ENCODE measurements around the gene ATG16L1. TPM values are rescaled to one million over a fixed set of nuclear protein-coding genes. Genes with fewer than 3 reads are reported as not detected.

The ATG16L1 gene
- total and polyA plus RNA-seq, 10 of the 15 experiments (the other 5 are each of a cell fraction or from before 2014, with no cell fraction given), result 5.2 to 26.6 (median 15.6) TPM

DNA sequence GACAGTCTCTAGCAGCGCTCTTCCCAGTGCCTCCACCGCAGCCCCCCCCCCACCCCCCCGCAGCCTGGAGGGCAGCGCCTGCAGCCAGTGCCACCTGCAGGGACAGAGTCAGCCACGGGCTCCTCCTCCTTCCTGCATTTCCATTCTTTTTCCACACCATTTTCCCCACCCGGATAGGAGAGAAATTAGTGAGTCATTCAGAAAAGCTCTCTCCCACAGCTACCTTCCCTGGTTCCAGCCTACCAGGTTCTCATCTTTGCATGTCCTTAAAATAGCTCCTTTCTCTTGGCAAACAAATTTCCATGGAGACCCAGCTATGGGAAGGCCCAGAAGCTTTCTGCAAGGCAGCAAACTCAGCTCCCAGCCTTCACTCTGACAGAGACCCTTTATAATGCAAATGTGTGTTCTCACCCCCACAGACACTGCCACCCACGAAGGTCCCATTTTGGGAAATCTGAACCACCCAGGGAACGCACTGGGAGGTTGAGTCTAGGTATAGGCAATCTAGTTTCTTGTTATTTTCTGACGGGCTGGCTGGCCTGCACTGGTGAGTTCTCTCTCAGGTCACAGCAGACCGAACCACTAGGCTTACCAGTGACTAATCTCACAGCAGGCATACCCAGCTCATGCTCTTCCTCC lies 41.8 kb upstream of the ATG16L1 start:
- 72% methylated on average over 10 of the region's 10 CpGs for WGBS (ENCODE audit: insufficient coverage, insufficient replicate concordance, low lambda C conversion rate, missing lambda C conversion rate)
- no peak overlapping the region for H3K9ac ChIP-seq (ENCODE audit: control insufficient read depth, insufficient read depth, low read length)
- H2AFZ ChIP-seq (ENCODE audit: control insufficient read depth, low read depth, low read length), result no peak overlapping the region
- no peaks in the 10 kb centered on the region; the same call in 1 of the 2 replicates for H3K4me1 ChIP-seq (ENCODE audit: control insufficient read depth, insufficient read depth, low read length)
- POLR2A ChIA-PET, result no interaction called here
- SMC1A ChIA-PET (ENCODE audit: uncharacterized antibody, unreplicated experiment), result interaction anchor here (1.1 kb wide), 2 partner anchors 9 to 14 kb away, joined by 5 read pairs; no protein-coding TSS in a partner anchor
- TF ChIP-seq EGR1 (IDR thresholded peaks at IDR 0.05; ENCODE audit: borderline replicate concordance in 1 of 2, low read depth in 2 of 2, low read length in 2 of 2) (no peak), POLR2AphosphoS5 (IDR thresholded peaks at IDR 0.05; ENCODE audit: low read length) (0 out of 2 replicates have a peak, but pooled peaks have one; percentile 24)
- in situ Hi-C loops (cut with MboI) (no loop called here), intact Hi-C loops (cut with micrococcal nuclease; ENCODE audit: unreplicated experiment) (no loop called here)
- ATAC-seq, result peak; percentile 24
- H3K36me3 ChIP-seq (ENCODE audit: control insufficient read depth in 2 of 2, insufficient read depth in 2 of 2, low read length in 1 of 2), result peaks cover 10 to 20% of the 10 kb centered on the region in 2 experiments
- DNase-seq (ENCODE audit: low read depth, low spot score), result no peak
- no TSS peak for BruUV-seq (replicated peaks)
- H3K79me2 ChIP-seq (ENCODE audit: control insufficient read depth, insufficient read depth, low read length), result no peaks in the 10 kb centered on the region
- no peak overlapping the region for H3K4me3 ChIP-seq
- H3K27ac ChIP-seq (ENCODE audit: control insufficient read depth, insufficient read depth), result no peak overlapping the region
- H3K9me3 ChIP-seq (replicated peaks; ENCODE audit: control insufficient read depth, insufficient read depth, low read length), result no peaks in the 10 kb centered on the region
- CTCF ChIA-PET, result interaction anchor here (1.1 to 1.8 kb wide), 2 partner anchors 14 to 155 kb away, joined by 3 to 4 read pairs; no protein-coding TSS in a partner anchor
- no peak overlapping the region for H3K4me2 ChIP-seq (ENCODE audit: control insufficient read depth, insufficient read depth)
- RAD21 ChIA-PET (ENCODE audit: unreplicated experiment), result no interaction called here
- H3K27me3 ChIP-seq (replicated peaks in 1 of 2; ENCODE audit: control insufficient read depth in 2 of 2, insufficient read depth in 2 of 2, low read length in 1 of 2), result no peaks in the 10 kb centered on the region
- no peaks in the 10 kb centered on the region for H4K20me1 ChIP-seq (ENCODE audit: control insufficient read depth, insufficient read depth)
- no peak for FAIRE-seq

DNA sequence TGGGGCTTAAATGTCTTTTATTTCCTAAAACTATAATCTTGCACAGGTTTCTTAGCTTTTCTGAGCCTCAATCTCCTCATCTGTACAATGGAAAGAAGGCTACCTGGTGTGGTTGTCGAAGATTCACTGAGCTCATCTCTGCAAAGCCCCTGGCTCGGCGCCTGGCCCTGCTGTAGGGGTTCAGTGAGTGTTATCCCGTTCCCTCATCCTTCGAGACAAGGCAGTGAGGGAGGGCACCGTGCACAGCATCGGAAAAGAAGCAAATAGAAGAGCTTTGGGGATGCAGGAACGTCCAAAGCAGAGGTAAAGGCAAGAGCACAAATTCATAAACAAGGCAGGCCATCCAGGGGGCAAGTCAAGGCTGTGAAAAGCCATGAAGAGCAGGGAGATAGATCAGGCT lies 41.2 kb upstream of the ATG16L1 start:
- Histone ChIP-seq H4K20me1 (ENCODE audit: control insufficient read depth, insufficient read depth) (no peaks in the 10 kb centered on the region), H2AFZ (ENCODE audit: control insufficient read depth, low read depth, low read length) (no peak overlapping the region), H3K27me3 (replicated peaks in 1 of 2; ENCODE audit: control insufficient read depth in 2 of 2, insufficient read depth in 2 of 2, low read length in 1 of 2) (no peaks in the 10 kb centered on the region), H3K27ac (ENCODE audit: control insufficient read depth, insufficient read depth) (no peak overlapping the region), H3K9ac (ENCODE audit: control insufficient read depth, insufficient read depth, low read length) (no peak overlapping the region), H3K79me2 (ENCODE audit: control insufficient read depth, insufficient read depth, low read length) (no peaks in the 10 kb centered on the region), H3K36me3 (ENCODE audit: control insufficient read depth in 2 of 2, insufficient read depth in 2 of 2, low read length in 1 of 2) (peaks cover 8 to 16% of the 10 kb centered on the region in 2 experiments), H3K4me3 (no peak overlapping the region), H3K9me3 (replicated peaks; ENCODE audit: control insufficient read depth, insufficient read depth, low read length) (no peaks in the 10 kb centered on the region), H3K4me2 (ENCODE audit: control insufficient read depth, insufficient read depth) (no peak overlapping the region), H3K4me1 (ENCODE audit: control insufficient read depth, insufficient read depth, low read length) (no peaks in the 10 kb centered on the region; the same call in 1 of the 2 replicates)
- DNase-seq (ENCODE audit: low read depth, low spot score), result no peak
- intact Hi-C loops (cut with micrococcal nuclease; ENCODE audit: unreplicated experiment) (no loop called here), in situ Hi-C loops (cut with MboI) (no loop called here)
- WGBS (ENCODE audit: insufficient coverage, insufficient replicate concordance, low lambda C conversion rate, missing lambda C conversion rate), result 89% methylated on average over 8 of the region's 8 CpGs
- ChIA-PET RAD21 (ENCODE audit: unreplicated experiment) (no interaction called here), POLR2A (no interaction called here), CTCF (interaction anchor here (0.6 to 1.8 kb wide), 4 partner anchors 14 to 268 kb away, joined by 3 to 4 read pairs (median 3); no protein-coding TSS in a partner anchor), SMC1A (ENCODE audit: uncharacterized antibody, unreplicated experiment) (interaction anchor here (1.1 kb wide), 2 partner anchors 8 to 13 kb away, joined by 5 read pairs; no protein-coding TSS in a partner anchor)
- FAIRE-seq, result no peak
- no TSS peak for BruUV-seq (replicated peaks)
- ATAC-seq, result no peak; the same call in 2 of the 3 replicates
- TF ChIP-seq POLR2AphosphoS5 (IDR thresholded peaks at IDR 0.05; ENCODE audit: low read length) (no peak), PML (IDR thresholded peaks at IDR 0.05; ENCODE audit: low read length) (no peak), ETV6 (conservative IDR thresholded peaks at IDR 0.05 in 1 of 2, IDR thresholded peaks at IDR 0.05 in 1 of 2; ENCODE audit: borderline replicate concordance in 1 of 2, low read depth in 1 of 2) (no peak), SMAD5 (IDR thresholded peaks at IDR 0.05; ENCODE audit: low read depth) (no peak), RFX5 (IDR thresholded peaks at IDR 0.05; ENCODE audit: low read depth, low read length) (no peak), MTA3 (IDR thresholded peaks at IDR 0.05; ENCODE audit: borderline replicate concordance, low read length) (no peak), RAD51 (IDR thresholded peaks at IDR 0.05) (no peak), DPF2 (IDR thresholded peaks at IDR 0.05) (no peak), ZNF622 (IDR thresholded peaks at IDR 0.05) (no peak), SREBF1 (IDR thresholded peaks at IDR 0.05; ENCODE audit: low read length) (no peak)
- TF ChIP-seq, protein P1, sequence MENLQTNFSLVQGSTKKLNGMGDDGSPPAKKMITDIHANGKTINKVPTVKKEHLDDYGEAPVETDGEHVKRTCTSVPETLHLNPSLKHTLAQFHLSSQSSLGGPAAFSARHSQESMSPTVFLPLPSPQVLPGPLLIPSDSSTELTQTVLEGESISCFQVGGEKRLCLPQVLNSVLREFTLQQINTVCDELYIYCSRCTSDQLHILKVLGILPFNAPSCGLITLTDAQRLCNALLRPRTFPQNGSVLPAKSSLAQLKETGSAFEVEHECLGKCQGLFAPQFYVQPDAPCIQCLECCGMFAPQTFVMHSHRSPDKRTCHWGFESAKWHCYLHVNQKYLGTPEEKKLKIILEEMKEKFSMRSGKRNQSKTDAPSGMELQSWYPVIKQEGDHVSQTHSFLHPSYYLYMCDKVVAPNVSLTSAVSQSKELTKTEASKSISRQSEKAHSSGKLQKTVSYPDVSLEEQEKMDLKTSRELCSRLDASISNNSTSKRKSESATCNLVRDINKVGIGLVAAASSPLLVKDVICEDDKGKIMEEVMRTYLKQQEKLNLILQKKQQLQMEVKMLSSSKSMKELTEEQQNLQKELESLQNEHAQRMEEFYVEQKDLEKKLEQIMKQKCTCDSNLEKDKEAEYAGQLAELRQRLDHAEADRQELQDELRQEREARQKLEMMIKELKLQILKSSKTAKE (IDR thresholded peaks at IDR 0.05; ENCODE audit: low read depth, poor library complexity, severe bottlenecking), result no peak
